Endothelial cell of umbilical vein (primary cell): ENCODE measurements around the gene CARD9. TPM values are rescaled to one million over a fixed set of nuclear protein-coding genes. Genes with fewer than 3 reads are reported as not detected.

Experiments used
- BruUV-seq: library from RNA; stranded (reverse); fragments of 400-500 nt; replicated peaks from 2 replicates; lab custom pipeline; 2021; lab: Mats Ljungman, UMichigan
- CTCF ChIA-PET: fragments of 300-600, 350-600 bp; sonication (Branson Sonifier 250); formaldehyde crosslinking; loops from one replicate; lab custom pipeline; 2021; ENCODE audit warnings: antibody characterized with exemption, inconsistent platforms; lab: Charles Lee
- POLR2A ChIA-PET: fragments of 300-600, 350-600 bp; sonication (Branson Sonifier 250); formaldehyde crosslinking; loops from one replicate; lab custom pipeline; 2021; ENCODE audit warnings: antibody characterized with exemption, inconsistent platforms; lab: Charles Lee
- DNase-seq: peaks from one replicate; pipeline ENCODE4 v3.0.0-alpha.2; 2011; ENCODE audit warnings: low read depth, low spot score
- FAIRE-seq: peaks from 2 replicates; lab custom pipeline; 2011; peaks lifted over from hg19 to GRCh38; lab: Jason Lieb, UNC
- H2AFZ ChIP-seq: 2 replicates; pipeline ENCODE4 v1.6.0; 2012; ENCODE audit warnings: low read depth, low read length, control low read depth, inconsistent platforms
- H3K27ac ChIP-seq: 2 replicates; pipeline ENCODE4 v1.5.1; 2011; ENCODE audit warnings: low read depth, mild to moderate bottlenecking, control low read depth, low read length, moderate library complexity; ENCODE audit not compliant: insufficient read depth
- H3K27me3 ChIP-seq, 2 experiments: 2 replicates each; pipeline versions ENCODE4 v1.6.0 to v1.6.1; 2011; ENCODE audit warnings: low read length in 2 of 2, mixed read lengths in 1 of 2; ENCODE audit not compliant: control insufficient read depth in 2 of 2, insufficient read depth in 2 of 2
- H3K36me3 ChIP-seq, 2 experiments: 2 replicates in 1 of 2; 3 replicates in 1 of 2; pipeline ENCODE4 v1.5.1; 2011; ENCODE audit warnings: low read length in 2 of 2, mild to moderate bottlenecking in 1 of 2, moderate library complexity in 1 of 2; ENCODE audit not compliant: control insufficient read depth in 2 of 2, insufficient read depth in 2 of 2; ENCODE audit errors: extremely low read depth in 1 of 2
- H3K4me1 ChIP-seq: 3 replicates; pipeline ENCODE4 v1.5.1; 2011; ENCODE audit warnings: mild to moderate bottlenecking, low read length; ENCODE audit not compliant: control insufficient read depth, insufficient read depth; ENCODE audit errors: extremely low read depth
- H3K4me2 ChIP-seq: 2 replicates; pipeline ENCODE4 v1.6.1; 2011; ENCODE audit warnings: low read length, control low read depth, mixed read lengths; ENCODE audit not compliant: insufficient read depth
- H3K4me3 ChIP-seq, 3 experiments: fragments of 200-600 bp in 1 of 3; sonication (generic), shearing (Covaris generic) in 1 of 3; replicated peaks in 1 of 3; 2 replicates each; pipeline ENCODE4 v1.5.1; 2011 to 2016; ENCODE audit warnings: control low read depth in 3 of 3, low read length in 3 of 3, mild to moderate bottlenecking in 2 of 3, inconsistent platforms in 1 of 3, low read depth in 1 of 3, moderate library complexity in 1 of 3; ENCODE audit not compliant: insufficient read depth in 1 of 3
- H3K79me2 ChIP-seq: 2 replicates; pipeline ENCODE4 v1.6.0; 2012; ENCODE audit warnings: low read length, inconsistent platforms; ENCODE audit not compliant: control insufficient read depth, insufficient read depth
- H3K9ac ChIP-seq: replicated peaks from 2 replicates; pipeline ENCODE3; 2011; ENCODE audit warnings: low read length, control low read depth; ENCODE audit not compliant: insufficient read depth; ENCODE audit errors: extremely low read depth
- H3K9me1 ChIP-seq: replicated peaks from 3 replicates; pipeline ENCODE4 v1.6.0; 2011; ENCODE audit warnings: mild to moderate bottlenecking, low read length; ENCODE audit not compliant: control insufficient read depth, insufficient read depth; ENCODE audit errors: extremely low read depth
- H3K9me3 ChIP-seq: replicated peaks from 2 replicates; pipeline ENCODE4 v1.5.1; 2012; ENCODE audit warnings: low read length, inconsistent platforms; ENCODE audit not compliant: control insufficient read depth, insufficient read depth
- H4K20me1 ChIP-seq: replicated peaks from 2 replicates; pipeline ENCODE3; 2011; ENCODE audit warnings: mild to moderate bottlenecking, low read length; ENCODE audit not compliant: control insufficient read depth, insufficient read depth; ENCODE audit errors: extremely low read depth
- EZH2 ChIP-seq: IDR thresholded peaks from 2 replicates; pipeline ENCODE4 v1.6.1; 2012; ENCODE audit warnings: borderline replicate concordance, low read depth, mild to moderate bottlenecking, moderate library complexity, low read length, inconsistent platforms; ENCODE audit not compliant: severe bottlenecking
- FOS ChIP-seq: IDR thresholded peaks from 2 replicates; pipeline ENCODE4 v1.6.1; 2011; ENCODE audit warnings: mild to moderate bottlenecking, low read length, moderate library complexity, borderline replicate concordance; ENCODE audit not compliant: insufficient read depth
- GATA2 ChIP-seq: IDR thresholded peaks from 2 replicates; pipeline ENCODE4 v1.7.0; 2011; ENCODE audit warnings: low read depth, mild to moderate bottlenecking, moderate library complexity, mixed read lengths, low read length; ENCODE audit not compliant: insufficient read length, insufficient read depth
- JUN ChIP-seq: IDR thresholded peaks from 2 replicates; pipeline ENCODE4 v1.6.1; 2011; ENCODE audit warnings: borderline replicate concordance, low read depth; ENCODE audit not compliant: insufficient read length, insufficient read depth
- MYC ChIP-seq: IDR thresholded peaks from one replicate; pipeline ENCODE4 v1.6.1; 2011; ENCODE audit warnings: mild to moderate bottlenecking, low read depth, low read length
- POLR2A ChIP-seq: IDR thresholded peaks from 2 replicates; pipeline ENCODE4 v1.6.1; 2012; ENCODE audit warnings: low read depth, mild to moderate bottlenecking, control low read depth, low read length
- POLR2AphosphoS5 ChIP-seq: IDR thresholded peaks from 2 replicates; pipeline ENCODE4 v1.6.1; 2012; ENCODE audit warnings: low read depth, mild to moderate bottlenecking, control low read depth, low read length, moderate library complexity; ENCODE audit not compliant: insufficient read depth
- dilution Hi-C: fragments of 300-500 bp; cut with MboI; formaldehyde crosslinking; loops from one replicate; pipeline ENCODE4 v1.15.0; 2019; ENCODE audit warnings: low sequenced_read_pairs; ENCODE audit not compliant: extremely low pct_ligation_motif_present
- intact Hi-C: fragments of 100-400 bp; cut with micrococcal nuclease; formaldehyde crosslinking; loops from one replicate; pipeline ENCODE4 v1.10.0; 2022
- polyA plus RNA-seq, 4 experiments: library from polyadenylated mRNA; depleted of rRNA in 3 of 4; stranded (reverse) in 3 of 4; unstranded in 1 of 4; fragments of >200 nt; gene quantifications; 2 replicates each; pipeline versions ENCODE4 v1.2.1 to v1.2.3, GENCODE V29; 2011 to 2012; ENCODE audit warnings: missing spikeins in 1 of 4
- total RNA-seq: library from RNA; stranded (reverse); gene quantifications from 2 replicates; pipeline ENCODE4 v1.2.3, GENCODE V29; 2021
- TF ChIP-seq, protein P1 (sequence below): IDR thresholded peaks from 2 replicates; pipeline ENCODE4 v1.6.1; 2011; ENCODE audit not compliant: insufficient read depth, insufficient read length
- TF ChIP-seq, protein P2 (sequence below), 2 donors: IDR thresholded peaks; 1 replicate in 1 of 2; 2 replicates in 1 of 2; pipeline ENCODE4 v1.5.1; 2011; ENCODE audit warnings: low read length in 2 of 2, mild to moderate bottlenecking in 2 of 2, moderate library complexity in 2 of 2, control low read depth in 1 of 2, inconsistent platforms in 1 of 2, low read depth in 1 of 2; ENCODE audit not compliant: insufficient read depth in 1 of 2; ENCODE audit errors: extremely low read depth in 1 of 2

The CARD9 gene
- total and polyA plus RNA-seq, 2 donors (not counting 3 experiments of a cell fraction or from before 2014, with no cell fraction given): 0.22 to 0.71 TPM

DNA sequence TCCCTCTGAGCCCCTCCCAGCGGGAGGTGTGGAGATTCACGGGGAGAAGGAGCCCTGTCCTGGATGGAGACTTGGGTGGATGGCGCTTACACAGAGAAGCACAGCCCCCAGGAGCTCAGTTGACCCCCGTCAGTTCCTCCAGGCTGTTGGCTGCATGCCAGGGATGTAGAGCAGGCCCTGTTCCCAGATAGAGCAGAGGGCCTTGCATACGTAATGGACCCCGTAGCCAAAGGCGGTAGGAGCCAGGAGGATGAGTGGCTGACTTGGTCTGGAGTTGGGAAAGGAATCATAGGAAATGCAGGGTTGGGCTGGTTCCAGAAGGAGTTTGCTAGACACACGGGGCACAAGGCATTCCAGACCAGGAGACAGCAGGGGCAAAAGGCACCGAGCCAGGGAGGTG, 39.5 kb upstream of the CARD9 start:
- FAIRE-seq: no peak
- Histone ChIP-seq H3K9ac (no peak overlapping the region), H3K9me3 (no peaks in the 10 kb centered on the region), H3K27ac (no peak overlapping the region), H3K4me2 (no peak overlapping the region), H3K4me3 (no peak overlapping the region), H3K4me1 (peaks cover 20% of the 10 kb centered on the region), H3K79me2 (peaks cover 43% of the 10 kb centered on the region), H2AFZ (no peak overlapping the region), H4K20me1 (no peaks in the 10 kb centered on the region), H3K9me1 (no peaks in the 10 kb centered on the region), H3K36me3 (peaks cover 14 to 40% of the 10 kb centered on the region in 2 experiments), H3K27me3 (no peaks in the 10 kb centered on the region)
- no peak for TF ChIP-seq GATA2
- no peak for DNase-seq
- CTCF ChIA-PET: no interaction called here
- intact Hi-C loops (no loop called here), dilution Hi-C loops (no loop called here)
- no TSS peak for BruUV-seq
- POLR2A ChIA-PET: interaction anchor here (0.6 kb wide), 1 partner anchor 45 kb away, joined by 3 read pairs; no protein-coding TSS in a partner anchor

DNA sequence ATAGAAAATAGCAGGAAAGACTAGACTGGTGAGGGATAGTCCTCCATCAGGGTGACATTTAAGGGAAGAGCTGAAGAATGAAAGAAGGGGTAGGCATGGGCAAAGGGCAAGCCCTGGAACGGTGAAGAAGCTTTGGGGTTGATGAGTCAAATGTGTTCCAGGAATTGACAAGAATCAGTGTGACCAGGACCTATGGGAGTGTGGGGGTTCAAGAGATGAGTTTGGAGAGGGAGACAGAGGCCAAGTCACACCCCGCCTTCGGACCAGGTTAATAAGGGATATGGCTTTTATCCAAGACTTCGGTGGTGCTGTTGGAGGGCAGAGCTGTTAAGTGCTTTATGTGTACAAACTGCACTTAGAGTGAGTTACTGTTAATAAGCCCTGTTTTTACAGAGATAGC, 37.9 kb upstream of the CARD9 start:
- H3K27me3 ChIP-seq: no peaks in the 10 kb centered on the region
- no peaks in the 10 kb centered on the region for H4K20me1 ChIP-seq
- no TSS peak for BruUV-seq
- FAIRE-seq: no peak
- ChIA-PET CTCF (no interaction called here), POLR2A (no interaction called here)
- peak overlapping the region; percentile 68 for H3K4me2 ChIP-seq
- no peaks in the 10 kb centered on the region for H3K9me1 ChIP-seq
- H2AFZ ChIP-seq: no peak overlapping the region
- peaks cover 43% of the 10 kb centered on the region for H3K79me2 ChIP-seq
- peaks cover 6 to 32% of the 10 kb centered on the region in 2 experiments for H3K36me3 ChIP-seq
- no peaks in the 10 kb centered on the region for H3K9me3 ChIP-seq
- H3K4me3 ChIP-seq: peak overlapping the region; percentile 42 to 78 (median 63)
- H3K27ac ChIP-seq: no peak overlapping the region
- peaks cover 20% of the 10 kb centered on the region for H3K4me1 ChIP-seq
- no peak for TF ChIP-seq POLR2A
- TF ChIP-seq JUN: no peak
- no peak for TF ChIP-seq FOS
- TF ChIP-seq, protein P1, sequence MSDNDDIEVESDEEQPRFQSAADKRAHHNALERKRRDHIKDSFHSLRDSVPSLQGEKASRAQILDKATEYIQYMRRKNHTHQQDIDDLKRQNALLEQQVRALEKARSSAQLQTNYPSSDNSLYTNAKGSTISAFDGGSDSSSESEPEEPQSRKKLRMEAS: no peak
- TF ChIP-seq, protein P2, sequence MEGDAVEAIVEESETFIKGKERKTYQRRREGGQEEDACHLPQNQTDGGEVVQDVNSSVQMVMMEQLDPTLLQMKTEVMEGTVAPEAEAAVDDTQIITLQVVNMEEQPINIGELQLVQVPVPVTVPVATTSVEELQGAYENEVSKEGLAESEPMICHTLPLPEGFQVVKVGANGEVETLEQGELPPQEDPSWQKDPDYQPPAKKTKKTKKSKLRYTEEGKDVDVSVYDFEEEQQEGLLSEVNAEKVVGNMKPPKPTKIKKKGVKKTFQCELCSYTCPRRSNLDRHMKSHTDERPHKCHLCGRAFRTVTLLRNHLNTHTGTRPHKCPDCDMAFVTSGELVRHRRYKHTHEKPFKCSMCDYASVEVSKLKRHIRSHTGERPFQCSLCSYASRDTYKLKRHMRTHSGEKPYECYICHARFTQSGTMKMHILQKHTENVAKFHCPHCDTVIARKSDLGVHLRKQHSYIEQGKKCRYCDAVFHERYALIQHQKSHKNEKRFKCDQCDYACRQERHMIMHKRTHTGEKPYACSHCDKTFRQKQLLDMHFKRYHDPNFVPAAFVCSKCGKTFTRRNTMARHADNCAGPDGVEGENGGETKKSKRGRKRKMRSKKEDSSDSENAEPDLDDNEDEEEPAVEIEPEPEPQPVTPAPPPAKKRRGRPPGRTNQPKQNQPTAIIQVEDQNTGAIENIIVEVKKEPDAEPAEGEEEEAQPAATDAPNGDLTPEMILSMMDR (IDR thresholded peaks at IDR 0.05; ENCODE audit: extremely low read depth in 1 of 2, insufficient read depth in 1 of 2, low read depth in 1 of 2, low read length in 2 of 2): no peak
- no peak for TF ChIP-seq EZH2
- TF ChIP-seq GATA2: no peak
- TF ChIP-seq MYC: no peak
- no peak for TF ChIP-seq POLR2AphosphoS5
- no peak for DNase-seq
- intact Hi-C loops (loop anchor here (2.0 kb wide), 1 partner anchor 27 kb away; the partner anchor contains the start of gene INPP5E), dilution Hi-C loops (no loop called here)
- H3K9ac ChIP-seq: peak overlapping the region; percentile 76
